SIG-M5 (cell line): ENCODE measurements around the gene PRELID1.
"Not testable (repeated sequence)": the region's sequence is repeated elsewhere in the genome, so short reads cannot be mapped to it uniquely, and the experiment has no call there.

ENCODE experiments used
- DNase-seq: peaks from one replicate; lab custom pipeline; 2025; lab: John Stamatoyannopoulos, UW

The PRELID1 gene

GRCh38 chr5:177303121-177303924 is at the start of gene PRELID1, which contains the start of gene RAB24:
Gene PRELID1, plus strand, starts transcription at chr5:177303799. Its CDS starts 187 bp downstream, at chr5:177303986.
Gene RAB24, minus strand, starts transcription at chr5:177303719. Its CDS starts 431 bp downstream, at chr5:177303288.
- no peak for DNase-seq

- no peak for DNase-seq
Measured at GRCh38 chr5:177256296-177256695, 47.3 kb upstream of the PRELID1 start.

GRCh38 chr5:177258711-177259110 is 44.9 kb upstream of the PRELID1 start:
- not testable (repeated sequence) for DNase-seq

- no peak for DNase-seq
Measured at GRCh38 chr5:177260961-177261360, 42.6 kb upstream of the PRELID1 start.

GRCh38 chr5:177261510-177261909 is 42.1 kb upstream of the PRELID1 start:
- DNase-seq, result no peak

- no peak for DNase-seq
Measured at GRCh38 chr5:177264178-177264577, 39.4 kb upstream of the PRELID1 start.

- DNase-seq, result no peak
Measured at GRCh38 chr5:177265395-177265794, 38.2 kb upstream of the PRELID1 start.

- DNase-seq, result no peak
Measured at GRCh38 chr5:177269232-177269895, 34.2 kb upstream of the PRELID1 start.

GRCh38 chr5:177269976-177270375 is 33.6 kb upstream of the PRELID1 start:
- DNase-seq, result no peak

- DNase-seq, result no peak
Measured at GRCh38 chr5:177270653-177271052, 32.9 kb upstream of the PRELID1 start.

- DNase-seq, result no peak
Measured at GRCh38 chr5:177271113-177271512, 32.5 kb upstream of the PRELID1 start.

GRCh38 chr5:177275883-177276282 is 27.7 kb upstream of the PRELID1 start:
- no peak for DNase-seq

GRCh38 chr5:177276886-177277285 is 26.7 kb upstream of the PRELID1 start:
- no peak for DNase-seq

- DNase-seq, result no peak
Measured at GRCh38 chr5:177288191-177288590, 15.4 kb upstream of the PRELID1 start.

GRCh38 chr5:177290816-177291596 is 12.6 kb upstream of the PRELID1 start:
- DNase-seq, result no peak

GRCh38 chr5:177291735-177292134 is 11.9 kb upstream of the PRELID1 start:
- no peak for DNase-seq

GRCh38 chr5:177293819-177294581 is 9.6 kb upstream of the PRELID1 start:
- DNase-seq, result no peak

- no peak for DNase-seq
Measured at GRCh38 chr5:177294632-177295031, 9.0 kb upstream of the PRELID1 start.

GRCh38 chr5:177295924-177296323 is 7.7 kb upstream of the PRELID1 start:
- no peak for DNase-seq

- no peak for DNase-seq
Measured at GRCh38 chr5:177296581-177296980, 7.0 kb upstream of the PRELID1 start.

- no peak for DNase-seq
Measured at GRCh38 chr5:177297922-177298321, 5.7 kb upstream of the PRELID1 start.

GRCh38 chr5:177299697-177300096 is 3.9 kb upstream of the PRELID1 start:
- DNase-seq, result no peak
